ENCODE results near the gene WDFY2. TPM values are rescaled to one million over a fixed set of nuclear protein-coding genes. Genes with fewer than 3 reads are reported as not detected.
A peak's percentile ranks its signal among the peaks of the same experiment; 100 is the strongest.

Gene WDFY2
- total RNA-seq, 1 donor from 2014 or later, result 24.8 TPM

- DNase-seq, result no peak
Measured at GRCh38 chr13:51740698-51741097, 156.4 kb downstream of the WDFY2 start.

- DNase-seq, result no peak
Measured at GRCh38 chr13:51742031-51742430, 157.8 kb downstream of the WDFY2 start.

- DNase-seq, result no peak
Measured at GRCh38 chr13:51742611-51743010, 158.3 kb downstream of the WDFY2 start.

- DNase-seq, result no peak
Measured at GRCh38 chr13:51745243-51745642, 161.0 kb downstream of the WDFY2 start.

- DNase-seq, result no peak
Measured at GRCh38 chr13:51746802-51747201, 162.5 kb downstream of the WDFY2 start.

GRCh38 chr13:51747438-51748434 is 163.5 kb downstream of the WDFY2 start:
- DNase-seq, result no peak

GRCh38 chr13:51756651-51757050 is 172.4 kb downstream of the WDFY2 start:
- DNase-seq, result no peak

- no peak for DNase-seq
Measured at GRCh38 chr13:51758691-51759090, 174.4 kb downstream of the WDFY2 start.

GRCh38 chr13:51759240-51759639 is 175.0 kb downstream of the WDFY2 start:
- DNase-seq, result no peak

- DNase-seq, result peak; percentile 76
Measured at GRCh38 chr13:51760592-51760991, 176.3 kb downstream of the WDFY2 start.

GRCh38 chr13:51761643-51762350 is 177.5 kb downstream of the WDFY2 start:
- DNase-seq, result peak; percentile 47

- DNase-seq, result no peak
Measured at GRCh38 chr13:51763486-51763885, 179.2 kb downstream of the WDFY2 start.

- DNase-seq, result peak; percentile 78
Measured at GRCh38 chr13:51764184-51765141, 180.2 kb downstream of the WDFY2 start.

GRCh38 chr13:51765142-51765515 is 180.9 kb downstream of the WDFY2 start:
- no peak for DNase-seq

GRCh38 chr13:51767100-51767499 is 182.8 kb downstream of the WDFY2 start:
- no peak for DNase-seq

GRCh38 chr13:51768378-51768921 is 184.2 kb downstream of the WDFY2 start:
- no peak for DNase-seq

GRCh38 chr13:51768976-51769375 is 184.7 kb downstream of the WDFY2 start:
- DNase-seq, result no peak

GRCh38 chr13:51769455-51770127 is 185.3 kb downstream of the WDFY2 start:
- DNase-seq, result no peak

GRCh38 chr13:51770160-51770559 is 185.9 kb downstream of the WDFY2 start:
- no peak for DNase-seq

GRCh38 chr13:51770681-51771417 is 186.6 kb downstream of the WDFY2 start:
- no peak for DNase-seq

Measured in tongue (tissue), 2 donors.